Calu3 (cell line): Measurements from ENCODE around the gene ZBTB7B. TPM values are rescaled to one million over a fixed set of nuclear protein-coding genes. Genes with fewer than 3 reads are reported as not detected.
A peak's percentile ranks its signal among the peaks of the same experiment; 100 is the strongest.

Experiments used
- BruUV-seq: library from RNA; stranded (reverse); fragments of 400-500 nt; replicated peaks from 2 replicates; lab custom pipeline; 2021; lab: Mats Ljungman, UMichigan
- CTCF ChIA-PET: fragments of 300-600 bp; sonication (Branson Sonifier 250); formaldehyde crosslinking; loops from one replicate; lab custom pipeline; 2022; ENCODE audit warnings: antibody characterized with exemption; lab: Charles Lee
- DNase-seq: peaks from one replicate; pipeline ENCODE4 v3.0.0; 2022
- H3K27ac Mint-ChIP-seq: one replicate; pipeline ENCODE4 v1.8.0; 2022; ENCODE audit warnings: mixed read lengths; ENCODE audit not compliant: unreplicated experiment
- H3K27me3 Mint-ChIP-seq: one replicate; pipeline ENCODE4 v1.8.0; 2022; ENCODE audit warnings: mixed read lengths; ENCODE audit not compliant: unreplicated experiment
- H3K36me3 Mint-ChIP-seq: one replicate; pipeline ENCODE4 v1.8.0; 2022; ENCODE audit warnings: mild to moderate bottlenecking, moderate library complexity, mixed read lengths; ENCODE audit not compliant: insufficient read depth, unreplicated experiment
- H3K4me1 Mint-ChIP-seq: one replicate; pipeline ENCODE4 v1.8.0; 2022; ENCODE audit warnings: mild to moderate bottlenecking, low read depth, mixed read lengths; ENCODE audit not compliant: unreplicated experiment
- H3K4me3 Mint-ChIP-seq: one replicate; pipeline ENCODE4 v1.8.0; 2022; ENCODE audit warnings: mild to moderate bottlenecking, low read depth, moderate library complexity, mixed read lengths; ENCODE audit not compliant: unreplicated experiment
- H3K9me3 Mint-ChIP-seq: one replicate; pipeline ENCODE4 v1.8.0; 2022; ENCODE audit warnings: low read depth, mixed read lengths; ENCODE audit not compliant: unreplicated experiment
- CTCF ChIP-seq: fragments of 200-600 bp; IDR thresholded peaks from one replicate; pipeline ENCODE4 v1.8.0; 2022; ENCODE audit warnings: antibody characterized with exemption; ENCODE audit not compliant: unreplicated experiment
- intact Hi-C: fragments of 100-400 bp; cut with micrococcal nuclease; formaldehyde crosslinking; loops from one replicate; pipeline ENCODE4 v1.10.0; 2022; ENCODE audit not compliant: unreplicated experiment
- total RNA-seq: library from RNA; stranded (reverse); gene quantifications from 2 replicates; pipeline ENCODE4 v1.2.3, GENCODE V29; 2022

Gene ZBTB7B
- total RNA-seq, 1 experiment from 2014 or later: 64.7 TPM

GRCh38 chr1:155043301-155043702 lies 40.7 kb downstream of the ZBTB7B start:
- BruUV-seq: no TSS peak
- intact Hi-C loops: no loop called here
- DNase-seq: no peak
- CTCF ChIA-PET: interaction anchor here (0.7 to 3.3 kb wide), 7 partner anchors 11 to 107 kb away, joined by 3 to 26 read pairs (median 3); partner anchors contain the start of genes PMVK and PYGO2
- H3K27me3 Mint-ChIP-seq: no peaks in the 10 kb centered on the region
- H3K27ac Mint-ChIP-seq: no peak overlapping the region
- no peak for TF ChIP-seq CTCF
- H3K4me3 Mint-ChIP-seq: no peak overlapping the region
- no peaks in the 10 kb centered on the region for H3K9me3 Mint-ChIP-seq
- peaks cover 35% of the 10 kb centered on the region for H3K4me1 Mint-ChIP-seq
- no peaks in the 10 kb centered on the region for H3K36me3 Mint-ChIP-seq

GRCh38 chr1:155043793-155044192 lies 41.2 kb downstream of the ZBTB7B start:
- Mint-ChIP-seq H3K4me3 (no peak overlapping the region), H3K36me3 (no peaks in the 10 kb centered on the region), H3K27ac (no peak overlapping the region), H3K4me1 (peaks cover 30% of the 10 kb centered on the region), H3K9me3 (no peaks in the 10 kb centered on the region), H3K27me3 (no peaks in the 10 kb centered on the region)
- CTCF ChIA-PET: interaction anchor here (0.7 to 3.3 kb wide), 7 partner anchors 18 to 107 kb away, joined by 3 to 26 read pairs (median 3); partner anchors contain the start of genes PMVK and PYGO2
- TF ChIP-seq CTCF: no peak
- DNase-seq: no peak
- no TSS peak for BruUV-seq
- intact Hi-C loops: no loop called here

- CTCF ChIA-PET: interaction anchor here (0.6 to 3.3 kb wide), 14 partner anchors 8 to 306 kb away, joined by 3 to 26 read pairs (median 4); partner anchors contain the start of genes PBXIP1, PMVK and PYGO2
- DNase-seq: no peak
- no peak overlapping the region for H3K4me3 Mint-ChIP-seq
- BruUV-seq: no TSS peak
- no peaks in the 10 kb centered on the region for H3K9me3 Mint-ChIP-seq
- no peaks in the 10 kb centered on the region for H3K27me3 Mint-ChIP-seq
- no peak for TF ChIP-seq CTCF
- no peak overlapping the region for H3K27ac Mint-ChIP-seq
- H3K36me3 Mint-ChIP-seq: no peaks in the 10 kb centered on the region
- intact Hi-C loops: no loop called here
- peaks cover 27% of the 10 kb centered on the region for H3K4me1 Mint-ChIP-seq
Observed at GRCh38 chr1:155044365-155044764, 41.8 kb downstream of the ZBTB7B start.

GRCh38 chr1:155044812-155045657 lies 42.4 kb downstream of the ZBTB7B start:
- TF ChIP-seq CTCF: peak; percentile 49
- Mint-ChIP-seq H3K36me3 (peaks cover 3% of the 10 kb centered on the region), H3K27me3 (no peaks in the 10 kb centered on the region), H3K4me3 (no peak overlapping the region), H3K27ac (no peak overlapping the region), H3K4me1 (peaks cover 34% of the 10 kb centered on the region), H3K9me3 (no peaks in the 10 kb centered on the region)
- CTCF ChIA-PET: interaction anchor here (0.5 to 3.3 kb wide), 17 partner anchors 8 to 307 kb away, joined by 3 to 26 read pairs (median 3); partner anchors contain the start of genes CLK2, KRTCAP2, PBXIP1 and PYGO2
- intact Hi-C loops: loop anchor here (5.0 kb wide), 1 partner anchor 37 kb away; no protein-coding TSS in a partner anchor
- DNase-seq: peak; percentile 84
- BruUV-seq: no TSS peak
